Endodermal cell (in vitro differentiated cells): ENCODE results near the gene MPI. TPM values are rescaled to one million over a fixed set of nuclear protein-coding genes. Genes with fewer than 3 reads are reported as not detected.

Experiments
- DNase-seq: peaks from one replicate; pipeline ENCODE4 v3.0.0-alpha.2; 2017
- H3K27ac ChIP-seq: 2 replicates; pipeline ENCODE4 v1.5.1; 2013; ENCODE audit warnings: mild to moderate bottlenecking, low read depth, low read length, moderate library complexity
- H3K27me3 ChIP-seq: 2 replicates; pipeline ENCODE4 v1.6.1; 2013; ENCODE audit warnings: mild to moderate bottlenecking, low read length, moderate library complexity; ENCODE audit not compliant: insufficient read depth, control insufficient read depth, poor library complexity, severe bottlenecking
- H3K36me3 ChIP-seq: 2 replicates; pipeline ENCODE4 v1.7.0; 2013; ENCODE audit warnings: mild to moderate bottlenecking, low read length, moderate library complexity; ENCODE audit not compliant: control insufficient read depth, insufficient read depth
- H3K4me1 ChIP-seq: one replicate; pipeline ENCODE4 v1.7.0; 2013; ENCODE audit warnings: low read length; ENCODE audit not compliant: control insufficient read depth, insufficient read depth
- H3K4me3 ChIP-seq: 2 replicates; pipeline ENCODE4 v1.5.1; 2013; ENCODE audit warnings: mild to moderate bottlenecking, low read length, moderate library complexity
- H3K9ac ChIP-seq: 2 replicates; pipeline ENCODE4 v1.6.1; 2013; ENCODE audit warnings: mild to moderate bottlenecking, low read length, moderate library complexity; ENCODE audit not compliant: poor library complexity, severe bottlenecking; ENCODE audit errors: extremely low read depth
- H3K9me3 ChIP-seq: 2 replicates; pipeline ENCODE4 v1.6.1; 2013; ENCODE audit warnings: mild to moderate bottlenecking, low read length, moderate library complexity; ENCODE audit not compliant: control insufficient read depth
- H3K27ac Mint-ChIP-seq: 2 replicates; pipeline ENCODE4 v1.8.0; 2020; ENCODE audit warnings: mixed read lengths
- H3K27me3 Mint-ChIP-seq: 2 replicates; pipeline ENCODE4 v1.8.0; 2021; ENCODE audit warnings: mild to moderate bottlenecking, mixed read lengths; ENCODE audit not compliant: insufficient read depth
- H3K36me3 Mint-ChIP-seq: 2 replicates; pipeline ENCODE4 v1.8.0; 2020; ENCODE audit warnings: low read depth, mixed read lengths
- H3K4me1 Mint-ChIP-seq: 2 replicates; pipeline ENCODE4 v1.8.0; 2020; ENCODE audit warnings: mixed read lengths
- H3K4me3 Mint-ChIP-seq: 2 replicates; pipeline ENCODE4 v1.8.0; 2020; ENCODE audit warnings: mild to moderate bottlenecking, moderate library complexity, mixed read lengths
- H3K9me3 Mint-ChIP-seq: 2 replicates; pipeline ENCODE4 v1.8.0; 2020; ENCODE audit warnings: mild to moderate bottlenecking, mixed read lengths
- CTCF ChIP-seq: fragments of 200-600 bp; sonication (generic); conservative IDR thresholded peaks from 2 replicates; pipeline ENCODE4 v1.5.0; 2021; ENCODE audit warnings: antibody characterized with exemption, mild to moderate bottlenecking
- WGBS, 2 experiments: methylation state at CpG; one replicate each; pipeline versions ENCODE4 v1.1.5 to v1.1.7; 2013; ENCODE audit warnings: missing lambda C conversion rate in 2 of 2, mixed read lengths in 1 of 2; ENCODE audit not compliant: insufficient coverage in 1 of 2, insufficient read length in 1 of 2; 5-methylcytosine and 5-hydroxymethylcytosine counted together
- total RNA-seq, 2 donors: library from RNA; stranded (reverse); fragmentation: NEBNext Ultra II Directional in 1 of 2; extraction: Animal tissue kit (Norgen Biotek cat#: 25700) in 1 of 2; gene quantifications; 2 replicates in 1 of 2; 3 replicates in 1 of 2; pipeline ENCODE4 v1.2.1, GENCODE V29; 2021

MPI gene
- total RNA-seq, 2 donors from 2014 or later = 50.3 to 59.2 TPM

GRCh38 chr15:74858369-74858740, 31.5 kb upstream of the MPI start:
- 80 to 98% methylated on average over 2 to 4 of the region's 4 CpGs for WGBS, 2 experiments
- Mint-ChIP-seq H3K4me1 (no peaks in the 10 kb centered on the region), H3K27ac (no peak overlapping the region), H3K36me3 (peaks cover 2% of the 10 kb centered on the region), H3K9me3 (no peaks in the 10 kb centered on the region), H3K27me3 (no peaks in the 10 kb centered on the region), H3K4me3 (no peak overlapping the region)
- H3K9ac ChIP-seq = no peak overlapping the region
- no peaks in the 10 kb centered on the region for H3K9me3 ChIP-seq
- no peak for DNase-seq
- H3K4me3 ChIP-seq = no peak overlapping the region
- H3K27me3 ChIP-seq = no peaks in the 10 kb centered on the region
- H3K4me1 ChIP-seq = no peaks in the 10 kb centered on the region
- H3K36me3 ChIP-seq = peaks cover 5% of the 10 kb centered on the region
- H3K27ac ChIP-seq = no peak overlapping the region
- TF ChIP-seq CTCF = no peak

- no peak overlapping the region for H3K27ac ChIP-seq
Measured at GRCh38 chr15:74863239-74864056, 26.4 kb upstream of the MPI start.

GRCh38 chr15:74864296-74864695, 25.5 kb upstream of the MPI start:
- H3K27ac ChIP-seq = no peak overlapping the region

More at GRCh38 chr15:74863239-74864056, 26.4 kb upstream of the MPI start:
- Mint-ChIP-seq H3K27me3 (no peaks in the 10 kb centered on the region), H3K4me1 (peaks cover 4% of the 10 kb centered on the region), H3K27ac (no peak overlapping the region), H3K4me3 (no peak overlapping the region), H3K36me3 (peaks cover 26% of the 10 kb centered on the region), H3K9me3 (peaks cover 9% of the 10 kb centered on the region)
- Histone ChIP-seq H3K36me3 (peaks cover 14% of the 10 kb centered on the region), H3K27me3 (no peaks in the 10 kb centered on the region), H3K9ac (no peak overlapping the region), H3K4me1 (no peaks in the 10 kb centered on the region), H3K9me3 (peaks cover 11% of the 10 kb centered on the region), H3K4me3 (no peak overlapping the region)
- DNase-seq = no peak
- no peak for TF ChIP-seq CTCF
- 92 to 96% methylated on average over 8 to 11 of the region's 11 CpGs for WGBS, 2 experiments

More at GRCh38 chr15:74864296-74864695, 25.5 kb upstream of the MPI start:
- Mint-ChIP-seq H3K27ac (peak overlapping the region; percentile 15), H3K4me1 (peaks cover 4% of the 10 kb centered on the region), H3K9me3 (peaks cover 10% of the 10 kb centered on the region), H3K36me3 (peaks cover 34% of the 10 kb centered on the region), H3K27me3 (no peaks in the 10 kb centered on the region), H3K4me3 (no peak overlapping the region)
- DNase-seq = no peak
- Histone ChIP-seq H3K4me1 (no peaks in the 10 kb centered on the region), H3K9me3 (peaks cover 17% of the 10 kb centered on the region), H3K9ac (no peak overlapping the region), H3K36me3 (peaks cover 18% of the 10 kb centered on the region), H3K27me3 (no peaks in the 10 kb centered on the region), H3K4me3 (no peak overlapping the region)
- WGBS, 2 experiments = 95 to 97% methylated on average over 5 to 6 of the region's 6 CpGs
- no peak for TF ChIP-seq CTCF
